Measurements from ENCODE around the gene SHISAL1. TPM values are rescaled to one million over a fixed set of nuclear protein-coding genes. Genes with fewer than 3 reads are reported as not detected.
"Not testable (repeated sequence)": the region's sequence is repeated elsewhere in the genome, so short reads cannot be mapped to it uniquely, and the experiment has no call there.

Gene SHISAL1
- total RNA-seq, 1 experiment from 2014 or later, result 8.7 TPM

DNA sequence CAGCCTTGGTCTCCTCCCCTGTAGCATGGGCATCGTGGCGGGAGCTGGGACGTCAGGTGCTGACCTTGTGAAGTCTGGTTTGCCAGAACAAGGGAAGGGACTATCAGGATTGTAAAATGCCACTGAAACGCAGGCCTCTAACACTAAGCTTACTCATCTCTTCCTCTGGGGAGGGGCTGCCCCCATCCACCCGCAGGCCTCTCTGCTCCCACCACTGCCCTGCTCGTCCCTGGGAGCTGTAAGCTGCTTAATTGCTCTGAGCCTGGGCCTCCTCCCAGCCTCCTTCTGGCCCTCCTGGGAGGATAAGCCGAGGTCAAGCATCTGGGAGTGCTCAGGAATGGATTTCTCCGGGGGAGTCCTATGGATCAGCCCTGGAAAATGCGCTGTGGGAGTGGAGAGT lies 8.4 kb downstream of the SHISAL1 start:
- DNase-seq (ENCODE audit: low read depth), result peak; percentile 72

DNA sequence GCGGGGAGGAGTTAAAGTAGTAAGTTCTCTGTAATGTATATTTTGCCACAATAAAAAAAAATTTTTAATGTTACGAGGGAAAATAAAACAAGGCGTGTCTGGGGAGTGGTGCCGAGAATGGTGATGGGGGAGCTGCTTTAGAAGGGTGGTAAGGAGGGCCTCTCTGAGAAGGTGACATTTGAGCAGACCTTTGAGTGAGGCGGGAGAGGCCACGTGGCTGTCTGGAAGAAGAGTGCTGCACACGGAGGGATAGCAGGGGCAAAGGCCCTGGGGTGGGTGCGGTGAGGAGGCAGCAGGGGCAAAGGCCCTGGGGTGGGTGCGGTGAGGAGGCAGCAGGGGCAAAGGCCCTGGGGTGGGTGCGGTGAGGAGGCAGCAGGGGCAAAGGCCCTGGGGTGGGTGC lies 10.4 kb downstream of the SHISAL1 start:
- not testable (repeated sequence) for DNase-seq (ENCODE audit: low read depth)

DNA sequence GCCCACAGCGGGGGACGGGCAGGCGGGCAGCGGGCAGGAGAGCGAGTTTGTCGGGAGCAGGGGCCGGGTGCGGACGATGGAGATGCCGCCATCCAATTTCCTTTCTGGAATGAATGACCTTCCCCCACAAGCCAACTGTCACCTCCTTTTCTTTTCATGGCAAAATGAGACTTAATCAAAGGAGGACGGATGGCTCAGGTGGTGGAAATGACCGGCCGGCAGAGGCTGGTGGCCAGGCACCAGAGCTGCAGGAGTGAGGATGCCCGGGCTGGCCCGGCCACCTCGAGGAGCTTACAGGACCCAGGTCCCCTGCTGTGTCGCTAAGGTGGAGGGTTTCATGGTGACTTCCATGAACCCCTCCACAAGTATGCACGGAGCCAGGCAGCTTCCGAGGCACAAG lies 11.7 kb downstream of the SHISAL1 start:
- DNase-seq (ENCODE audit: low read depth), result no peak

DNA sequence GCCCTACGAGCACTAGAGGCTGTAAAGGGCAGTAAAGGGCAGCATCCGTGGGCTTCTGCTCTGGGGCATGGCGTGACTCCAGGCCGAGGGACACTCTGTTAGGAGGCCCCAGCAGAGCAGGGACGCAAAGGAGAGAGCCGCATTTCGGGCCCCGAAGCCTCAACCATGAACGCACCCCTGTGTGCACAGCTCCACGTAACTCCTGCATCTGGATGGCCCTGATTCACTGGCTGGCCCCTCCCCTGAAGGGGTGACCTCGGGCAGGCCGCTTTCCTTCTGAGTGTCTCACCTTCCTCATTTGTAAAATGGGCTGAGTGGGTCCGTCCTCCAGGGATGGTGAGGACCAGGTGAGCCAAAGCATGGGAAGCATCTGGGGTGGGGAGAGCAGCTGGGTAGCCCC lies 13.6 kb downstream of the SHISAL1 start:
- DNase-seq (ENCODE audit: low read depth), result no peak

DNA sequence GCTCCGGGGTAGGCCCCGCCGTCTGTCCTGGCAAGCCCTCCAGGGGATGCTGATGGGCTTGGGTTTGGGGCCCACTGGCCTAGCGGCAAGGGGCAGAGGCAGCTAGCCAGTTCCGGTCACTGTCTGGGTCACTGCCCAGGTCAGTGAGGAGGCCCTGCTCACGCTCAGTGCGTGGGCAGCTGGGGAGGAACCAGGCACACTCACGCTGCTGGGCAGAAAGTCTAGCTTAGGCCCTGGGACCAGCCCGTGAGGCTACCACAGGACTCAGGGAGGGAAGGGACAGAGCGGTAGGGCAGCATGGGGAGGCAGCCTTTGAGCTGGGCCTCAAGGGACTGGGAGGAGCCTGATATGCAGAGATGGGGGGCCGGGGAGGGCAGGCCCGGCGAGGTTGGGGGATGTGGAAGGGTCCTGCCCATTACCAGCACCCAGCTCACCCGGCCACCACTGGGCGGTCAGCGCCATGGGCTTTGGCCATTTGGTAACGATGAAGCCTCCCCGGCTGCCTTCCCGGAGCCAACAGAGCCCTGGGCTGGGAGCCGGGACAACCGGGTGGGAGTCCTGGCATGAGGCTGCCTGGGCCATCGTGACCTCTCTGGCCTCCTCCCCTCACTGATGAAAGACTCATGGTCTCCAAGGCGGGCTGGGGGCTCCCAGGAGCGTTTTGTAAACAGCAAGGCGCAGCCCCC lies 14.2 kb downstream of the SHISAL1 start:
- no peak for DNase-seq (ENCODE audit: low read depth)

DNA sequence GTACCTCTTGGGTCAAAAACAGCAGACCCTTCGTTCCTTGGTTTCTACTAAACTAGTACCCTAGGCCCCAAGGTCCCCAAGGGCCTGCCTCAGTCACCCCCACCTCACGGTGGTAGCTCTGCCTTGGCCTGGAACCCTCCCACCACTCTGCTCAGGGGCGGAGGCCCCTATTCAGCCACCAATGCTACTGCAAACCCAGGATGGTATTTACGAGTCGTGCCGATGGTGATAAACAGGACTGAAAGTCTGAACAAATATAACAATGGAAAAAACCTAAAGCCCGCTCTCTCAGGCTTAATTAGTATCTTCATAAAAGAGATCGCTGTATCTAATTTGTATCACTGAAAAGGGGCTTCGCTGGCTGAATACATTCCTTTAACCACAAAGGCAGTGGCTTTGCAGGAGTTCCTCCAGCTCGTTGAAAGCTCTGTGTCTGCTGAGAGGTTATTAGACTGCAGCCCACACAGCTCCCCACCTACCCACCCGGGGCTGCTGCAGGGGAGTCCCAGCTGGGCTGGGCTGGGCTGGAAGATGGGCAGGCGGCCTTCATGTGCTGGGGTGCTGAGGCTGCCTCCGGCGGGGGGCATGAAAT lies 15.2 kb downstream of the SHISAL1 start:
- DNase-seq (ENCODE audit: low read depth), result no peak

DNA sequence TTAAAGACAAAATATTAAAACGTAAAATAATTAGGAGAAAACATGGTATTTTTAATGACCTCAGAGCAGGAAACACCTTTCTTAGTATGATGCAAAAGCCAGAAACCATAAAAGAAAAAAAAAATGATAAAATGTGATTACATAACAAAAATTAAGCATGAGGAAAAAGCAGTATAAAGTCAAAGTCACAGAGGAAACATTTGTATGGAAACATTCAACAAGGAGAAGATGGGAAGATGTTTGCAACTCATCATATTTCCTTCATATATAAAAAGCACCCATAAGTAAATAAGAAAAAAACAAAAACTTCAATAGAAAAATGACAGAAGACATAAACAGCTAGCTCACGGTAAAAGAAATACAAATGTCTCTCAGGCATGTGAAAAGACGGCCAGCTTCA lies 17.3 kb downstream of the SHISAL1 start:
- no peak for DNase-seq (ENCODE audit: low read depth)

DNA sequence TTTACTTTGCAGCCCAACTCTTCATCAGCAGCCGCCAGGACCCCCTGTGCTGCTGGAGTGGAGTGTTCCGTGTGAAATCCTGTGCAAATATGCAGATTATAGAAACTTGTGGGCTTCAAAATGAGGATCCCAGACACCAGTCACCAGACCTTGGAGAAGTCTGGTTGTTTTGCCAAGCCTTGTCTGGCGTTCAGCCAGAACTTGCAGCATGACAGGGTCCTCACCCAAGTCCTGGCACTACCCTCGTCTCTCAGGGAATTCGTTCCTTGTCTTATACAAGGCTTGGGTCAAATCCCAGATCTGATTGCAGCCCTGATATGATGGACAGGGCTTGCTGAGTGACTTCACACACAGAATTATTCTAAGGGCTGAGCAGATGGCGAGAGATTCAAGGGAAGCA lies 18.9 kb downstream of the SHISAL1 start:
- DNase-seq (ENCODE audit: low read depth), result no peak

DNA sequence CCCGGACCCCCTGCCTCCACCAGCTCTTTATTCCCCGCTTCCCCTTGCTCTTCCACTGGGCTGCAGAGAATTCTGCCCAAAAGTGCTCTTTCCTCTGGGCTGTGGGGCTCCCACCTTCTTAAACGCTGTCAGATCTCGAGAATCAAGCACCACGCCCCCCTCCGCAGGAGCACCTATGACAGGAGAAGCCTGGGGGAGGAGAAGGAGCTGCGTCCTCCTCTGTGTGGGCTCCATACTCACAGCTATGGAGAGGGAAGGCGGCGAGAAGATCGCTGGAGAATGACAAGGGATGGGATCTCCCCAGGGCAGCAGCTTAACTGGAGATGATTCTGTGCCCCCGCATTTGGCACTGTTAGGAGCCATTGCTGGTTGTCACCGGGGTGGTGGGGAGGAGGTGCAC lies 19.7 kb downstream of the SHISAL1 start:
- no peak for DNase-seq (ENCODE audit: low read depth)

DNA sequence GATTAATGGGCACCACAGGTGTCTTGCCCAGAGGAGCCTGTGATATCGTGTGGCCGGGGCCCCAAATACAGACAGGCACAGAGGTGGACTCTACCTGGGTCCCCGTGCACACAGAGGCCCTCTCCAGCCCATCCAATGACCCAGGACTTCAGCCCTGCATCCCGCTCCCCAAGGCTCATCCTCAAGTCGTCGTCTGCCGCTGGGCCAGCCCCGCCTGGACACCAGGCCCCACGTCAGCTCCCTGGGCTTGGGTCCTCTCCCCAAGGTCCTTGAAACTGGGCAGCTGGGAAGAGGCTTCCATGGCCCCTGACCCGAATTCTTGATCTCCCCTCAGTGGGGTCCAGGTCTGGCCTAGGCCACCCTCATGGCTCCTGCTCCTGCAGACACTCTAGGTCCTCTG lies 20.2 kb downstream of the SHISAL1 start:
- DNase-seq (ENCODE audit: low read depth), result no peak

DNA sequence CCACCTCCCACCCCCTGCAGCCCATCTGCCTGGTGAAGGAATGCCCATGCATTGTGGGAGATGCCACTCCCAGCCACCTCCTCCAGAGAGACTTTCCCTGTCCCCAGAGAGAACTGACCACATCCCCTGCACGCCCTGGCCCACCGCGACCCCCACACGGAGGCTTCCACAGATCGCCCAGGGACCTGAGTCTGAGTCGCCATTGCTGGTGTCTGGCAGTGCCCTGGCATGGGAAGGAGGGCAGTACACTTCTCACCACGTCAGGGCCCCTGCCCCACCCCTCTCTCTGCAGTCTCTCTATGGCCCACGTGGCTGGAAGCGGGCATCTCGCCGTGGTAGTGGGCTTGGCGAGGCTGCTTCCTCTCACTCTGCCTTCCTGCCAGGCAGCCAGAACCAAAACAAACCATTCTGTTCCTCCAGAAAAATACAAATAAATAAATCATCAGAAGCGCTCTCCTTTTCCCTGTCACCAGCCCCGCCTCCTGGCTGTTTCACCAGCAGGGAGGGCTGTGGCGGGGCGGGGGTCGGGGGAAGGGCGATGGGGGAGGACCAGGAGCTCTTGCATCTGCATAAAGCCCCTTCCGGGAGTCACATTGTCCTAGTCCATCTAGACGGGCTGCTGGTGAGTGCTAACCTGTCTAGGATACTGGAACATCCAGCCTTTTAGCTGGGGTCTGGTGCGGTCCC lies 20.9 kb downstream of the SHISAL1 start:
- no peak for DNase-seq (ENCODE audit: low read depth)

DNA sequence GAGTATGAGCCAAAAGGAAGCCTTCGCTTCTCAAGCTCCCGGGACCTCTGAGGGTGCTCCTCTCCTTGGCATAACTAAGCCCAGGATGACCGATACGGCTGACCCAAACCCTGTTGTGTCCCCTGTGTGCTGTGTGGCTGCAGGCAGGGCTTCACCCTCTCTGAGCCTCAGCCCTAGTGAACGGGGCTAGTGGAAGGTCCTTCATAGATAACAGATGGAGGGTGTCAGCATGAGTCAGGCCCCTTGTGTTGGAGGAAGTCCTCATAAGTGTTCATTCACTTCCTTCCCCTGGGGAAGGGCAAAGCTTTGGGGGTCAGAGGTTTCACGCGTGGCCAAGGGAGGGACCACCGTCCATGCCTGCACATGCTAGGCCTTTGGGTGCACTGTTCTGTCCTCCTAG lies 21.5 kb downstream of the SHISAL1 start:
- DNase-seq (ENCODE audit: low read depth), result peak; percentile 51

DNA sequence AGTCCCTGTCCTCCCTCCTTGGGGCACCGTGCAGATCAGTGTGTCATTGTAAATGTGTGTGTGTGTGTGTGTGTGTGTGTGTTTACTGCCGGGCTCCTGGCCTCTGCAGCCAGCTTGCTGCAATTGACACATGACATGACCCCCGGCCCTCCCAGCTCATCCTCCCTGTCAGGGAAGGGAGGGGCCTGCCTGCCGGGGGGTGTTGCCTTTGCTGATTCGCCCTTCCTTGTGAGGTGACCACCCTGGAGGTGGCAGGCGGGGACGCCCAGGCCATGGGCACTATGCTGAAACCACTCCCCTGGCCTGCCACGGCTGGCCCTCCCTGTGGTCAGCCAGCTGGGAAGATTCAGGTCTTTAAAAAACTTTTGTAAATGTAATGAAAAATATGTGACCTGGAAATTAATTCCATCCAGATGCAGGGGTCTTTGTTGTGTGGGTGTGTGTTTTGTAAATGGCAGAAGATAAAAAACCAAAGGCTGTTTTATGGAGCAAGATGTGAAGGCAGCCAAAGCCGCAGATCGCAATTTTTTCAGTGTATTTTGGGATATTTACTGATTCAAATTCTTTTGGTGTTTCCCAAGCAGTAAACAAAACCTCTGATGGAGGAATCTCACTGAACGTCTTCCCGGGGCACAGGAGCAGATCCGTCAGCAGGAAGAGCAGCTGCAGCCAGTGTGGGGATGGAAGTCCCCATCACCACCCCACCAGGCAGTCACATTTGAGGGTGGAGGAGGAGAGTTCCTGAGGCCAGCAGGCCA lies 23.2 kb downstream of the SHISAL1 start:
- DNase-seq (ENCODE audit: low read depth), result no peak

DNA sequence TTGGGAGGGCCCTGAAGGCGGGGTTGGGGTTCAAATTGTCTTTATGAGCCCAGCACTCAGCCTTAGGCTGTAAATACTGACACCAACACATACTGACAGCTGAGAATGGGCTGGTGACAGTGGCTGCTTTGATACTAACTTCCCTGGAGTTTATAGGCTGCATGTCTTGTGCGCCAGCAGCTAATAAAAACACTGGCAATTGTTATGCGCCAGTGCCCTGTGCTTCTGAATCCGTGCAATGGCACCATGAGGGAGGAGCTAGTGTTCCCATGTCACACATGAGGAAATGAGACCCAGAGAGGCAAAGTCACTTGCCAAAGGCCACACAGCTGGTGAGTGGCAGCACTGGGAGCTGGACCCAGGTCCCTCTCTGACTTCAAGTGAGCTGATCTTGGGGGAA lies 23.8 kb downstream of the SHISAL1 start:
- no peak for DNase-seq (ENCODE audit: low read depth)

DNA sequence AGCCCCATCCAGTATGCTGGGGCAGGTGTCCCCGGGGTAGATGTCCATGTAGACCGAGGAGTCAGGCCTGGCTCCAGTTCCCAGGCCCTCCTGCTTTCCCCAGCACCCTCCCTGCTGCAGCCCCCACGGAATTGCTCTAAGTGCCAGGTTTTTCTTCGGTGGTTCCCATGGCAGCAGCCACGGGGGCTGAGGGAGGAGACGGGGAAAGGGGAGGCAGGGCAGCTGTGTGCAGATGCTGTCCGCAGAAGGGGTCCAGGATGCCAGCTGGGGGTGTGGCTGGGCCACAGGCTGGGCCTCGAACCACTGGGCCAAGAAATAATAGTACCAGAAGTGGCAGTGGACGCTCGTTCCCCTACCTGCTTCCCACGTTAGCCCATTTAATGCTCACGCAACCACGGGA lies 25.0 kb downstream of the SHISAL1 start:
- DNase-seq (ENCODE audit: low read depth), result no peak

DNA sequence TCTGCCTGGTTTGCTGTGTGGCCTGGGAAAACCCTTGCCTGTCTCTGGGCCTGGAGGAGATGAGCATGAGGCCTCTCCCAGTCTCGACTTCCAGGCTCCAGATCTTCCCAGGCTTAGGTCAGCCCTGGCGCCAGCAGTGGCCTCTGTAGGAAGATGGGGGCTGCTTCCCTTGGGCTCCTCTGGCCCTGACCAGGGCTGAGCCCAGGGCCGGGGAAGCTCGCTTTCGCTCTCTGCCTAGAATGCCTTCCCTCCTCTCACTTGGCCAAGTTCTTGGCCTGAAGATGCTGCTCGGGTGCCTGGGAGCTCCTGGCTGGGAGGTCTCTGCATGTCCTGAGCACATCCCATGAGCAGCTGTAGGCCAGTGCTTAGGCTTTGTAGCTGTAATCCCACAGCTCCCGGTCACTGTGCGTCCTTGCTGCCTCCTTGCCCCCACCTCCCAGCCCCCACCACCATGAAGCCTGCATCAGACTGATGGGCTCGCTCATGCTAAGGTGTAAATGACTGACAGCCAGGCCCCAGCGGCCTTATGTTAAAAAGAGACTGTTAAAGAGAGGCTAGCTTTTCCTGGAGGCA lies 25.5 kb downstream of the SHISAL1 start:
- DNase-seq (ENCODE audit: low read depth), result no peak

DNA sequence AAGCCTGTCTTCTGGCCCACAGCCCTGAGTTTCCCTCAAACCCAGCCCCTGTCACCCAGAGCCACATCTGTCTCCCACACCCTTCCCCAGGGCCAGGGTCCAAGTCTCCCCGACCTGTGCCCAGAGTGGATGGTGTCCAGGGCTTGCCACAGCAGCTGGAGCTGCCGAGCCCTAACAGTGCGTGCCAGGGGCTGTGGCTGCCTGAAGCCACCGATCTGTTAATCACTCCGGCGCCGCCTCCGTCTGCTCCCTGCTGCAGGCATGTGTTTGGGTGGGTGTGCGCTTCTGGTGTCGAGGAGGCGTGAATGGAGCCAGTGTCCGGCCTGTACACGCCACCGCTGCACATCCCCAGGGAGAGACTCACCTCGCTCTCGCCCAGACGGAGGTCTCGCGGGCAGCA lies 26.1 kb downstream of the SHISAL1 start:
- DNase-seq (ENCODE audit: low read depth), result peak; percentile 47

DNA sequence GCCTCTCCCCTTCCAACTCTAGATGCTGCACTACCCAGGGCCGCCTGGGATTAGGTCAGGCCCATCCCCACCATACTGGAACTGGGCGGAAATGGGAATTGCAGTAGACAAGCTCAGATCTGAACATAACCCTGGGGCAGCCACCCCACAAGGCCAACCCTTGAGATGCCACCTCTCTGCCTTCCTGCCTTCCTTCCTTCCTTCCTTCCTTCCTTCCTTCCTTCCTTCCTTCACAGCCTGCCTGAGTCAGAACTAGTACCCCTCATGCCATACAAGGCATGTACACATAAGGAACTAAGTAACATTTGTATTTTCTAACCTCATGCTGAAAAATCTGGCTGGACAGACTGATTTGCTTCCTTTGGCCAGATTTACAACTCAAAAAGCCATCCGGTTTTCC lies 28.0 kb downstream of the SHISAL1 start:
- DNase-seq (ENCODE audit: low read depth), result no peak

DNA sequence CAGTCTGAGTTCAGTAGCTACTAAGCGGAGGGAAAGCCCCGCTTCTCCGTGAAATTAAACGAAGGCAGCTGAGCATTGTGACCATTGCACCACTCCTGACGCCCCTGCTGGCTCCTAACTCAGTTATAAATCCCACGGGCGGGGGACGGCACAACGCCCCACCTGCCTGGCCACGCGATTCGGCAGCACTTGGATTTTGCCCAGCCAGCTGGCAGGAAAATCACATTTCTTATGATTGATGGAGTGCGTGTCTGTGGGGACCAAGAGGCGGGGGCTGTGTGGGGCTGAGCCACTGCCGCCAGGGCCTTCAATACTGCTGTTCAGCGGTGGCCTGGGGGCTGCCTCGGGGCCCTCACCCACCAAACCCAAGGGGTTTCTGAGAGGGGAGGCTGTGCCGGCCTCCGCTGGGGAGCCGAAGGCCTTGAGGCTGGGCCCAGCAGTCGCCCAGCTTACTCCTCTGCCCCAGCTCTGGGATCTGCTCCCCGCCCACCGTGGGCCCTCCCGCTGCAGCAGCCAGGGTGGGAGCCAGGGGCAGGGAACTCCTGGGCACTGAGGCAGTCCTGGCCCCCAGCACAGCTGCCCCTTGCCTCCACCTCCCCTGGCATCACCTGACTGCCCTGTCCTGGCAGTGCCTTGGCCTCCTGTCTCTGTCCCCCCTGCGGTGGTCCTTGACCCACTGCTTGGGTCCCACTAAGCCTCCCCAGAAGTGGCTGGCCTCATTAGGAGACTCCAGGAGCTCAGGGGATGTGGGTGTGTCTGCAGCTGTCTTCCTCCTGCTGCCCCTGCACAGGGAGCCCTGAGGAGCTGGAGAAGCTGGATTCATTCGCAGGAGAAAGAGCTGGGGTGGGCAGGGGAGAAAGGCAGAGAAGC lies 30.7 kb downstream of the SHISAL1 start:
- no peak for DNase-seq (ENCODE audit: low read depth)

DNA sequence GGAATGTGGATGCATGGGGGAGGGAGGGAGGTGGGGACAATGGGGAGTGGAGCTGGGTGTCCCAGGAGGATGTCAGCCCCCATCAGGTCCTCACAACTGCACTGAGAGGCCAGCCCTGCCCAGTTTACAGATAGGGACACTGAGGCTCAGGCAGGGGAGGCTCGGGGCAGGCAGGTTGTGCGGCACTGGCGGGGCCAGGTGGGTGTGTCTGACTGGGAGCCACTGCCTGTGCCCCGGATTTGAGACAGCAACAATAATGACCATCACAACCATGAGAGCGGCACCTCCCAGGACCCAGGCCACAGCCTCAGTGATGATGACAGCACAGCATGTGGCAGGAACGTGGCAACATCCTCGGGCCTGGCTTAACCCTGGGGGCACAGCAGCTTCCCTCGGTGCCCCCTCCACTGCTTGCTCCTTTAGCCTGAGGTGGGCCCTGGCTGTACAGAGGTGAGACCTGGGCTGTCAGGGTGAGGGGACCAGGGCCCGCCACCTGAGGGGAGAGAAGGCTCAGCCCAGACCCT lies 32.0 kb downstream of the SHISAL1 start:
- DNase-seq (ENCODE audit: low read depth), result no peak

DNA sequence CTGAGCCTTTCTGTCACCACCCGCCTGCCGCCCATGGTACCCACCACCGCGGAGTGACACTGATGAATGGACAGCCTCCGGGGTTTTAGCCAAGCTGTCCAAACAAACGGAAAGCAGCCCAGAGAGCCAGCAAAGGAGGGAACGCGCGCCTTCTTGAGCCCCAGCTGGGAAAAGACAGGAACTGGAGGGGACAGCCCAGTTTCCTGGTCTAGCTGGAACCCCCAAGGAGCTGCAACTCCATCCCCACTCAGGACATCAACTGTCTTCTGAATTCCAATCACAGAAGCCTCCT lies 33.7 kb downstream of the SHISAL1 start:
- DNase-seq (ENCODE audit: low read depth), result no peak
